Stimulated activated CD8-positive, alpha-beta memory T cell treated with anti-CD3 and anti-CD28 coated beads, Interleukin-15, amount 100 ng/mL, for 4 hours (primary cell): ENCODE results near the gene PNPLA5.
"Not testable (repeated sequence)": the region's sequence is repeated elsewhere in the genome, so short reads cannot be mapped to it uniquely, and the experiment has no call there.

Experiments
- DNase-seq, 2 donors: peaks; one replicate each; pipeline ENCODE4 v3.0.0-alpha.2; 2020; ENCODE audit warnings: low read depth in 2 of 2

Gene PNPLA5, protein sequence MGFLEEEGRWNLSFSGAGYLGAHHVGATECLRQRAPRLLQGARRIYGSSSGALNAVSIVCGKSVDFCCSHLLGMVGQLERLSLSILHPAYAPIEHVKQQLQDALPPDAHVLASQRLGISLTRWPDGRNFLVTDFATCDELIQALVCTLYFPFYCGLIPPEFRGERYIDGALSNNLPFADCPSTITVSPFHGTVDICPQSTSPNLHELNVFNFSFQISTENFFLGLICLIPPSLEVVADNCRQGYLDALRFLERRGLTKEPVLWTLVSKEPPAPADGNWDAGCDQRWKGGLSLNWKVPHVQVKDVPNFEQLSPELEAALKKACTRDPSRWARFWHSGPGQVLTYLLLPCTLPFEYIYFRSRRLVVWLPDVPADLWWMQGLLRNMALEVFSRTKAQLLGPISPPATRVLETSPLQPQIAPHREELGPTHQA

DNA sequence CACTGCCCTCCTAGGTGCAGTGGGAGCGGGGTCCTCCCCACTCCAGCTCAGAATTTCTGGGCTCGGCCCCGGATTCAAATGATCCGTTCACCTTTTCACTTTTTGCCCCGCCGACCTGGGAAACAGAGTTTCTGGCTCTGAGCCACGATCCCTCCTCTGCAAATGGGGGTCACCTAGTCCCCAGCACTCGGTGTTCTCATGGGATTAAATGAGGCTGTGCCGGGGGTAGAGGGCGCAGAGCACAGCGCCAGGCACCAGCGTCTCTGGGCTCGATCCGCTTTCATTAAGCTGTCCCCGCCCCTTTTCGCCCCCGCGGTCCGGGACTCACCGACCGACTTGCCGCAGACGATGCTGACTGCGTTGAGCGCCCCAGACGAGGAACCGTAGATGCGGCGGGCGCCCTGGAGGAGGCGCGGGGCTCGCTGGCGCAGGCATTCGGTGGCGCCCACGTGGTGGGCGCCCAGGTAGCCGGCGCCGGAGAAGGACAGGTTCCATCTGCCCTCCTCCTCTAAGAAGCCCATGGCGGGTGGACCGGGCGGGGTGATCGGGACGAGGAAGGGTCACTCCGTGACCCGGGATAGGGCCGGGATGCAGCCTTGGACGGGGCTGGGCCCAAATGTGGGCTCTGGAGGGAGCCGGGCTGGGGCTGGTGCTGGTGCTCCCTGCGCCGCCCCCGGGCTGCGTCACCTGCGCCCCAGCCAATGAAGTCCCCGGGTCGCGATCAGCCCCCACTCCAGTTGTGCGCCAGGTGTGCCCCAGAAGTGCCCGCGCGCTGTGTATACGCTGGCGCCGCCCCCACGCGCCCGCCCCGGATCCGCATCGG lies at the start of gene PNPLA5:
Gene PNPLA5 (minus strand): TSS at position 654 of the 823 bp plus-strand sequence. CDS start 133 bp downstream, at position 521.
- no peak for DNase-seq

DNA sequence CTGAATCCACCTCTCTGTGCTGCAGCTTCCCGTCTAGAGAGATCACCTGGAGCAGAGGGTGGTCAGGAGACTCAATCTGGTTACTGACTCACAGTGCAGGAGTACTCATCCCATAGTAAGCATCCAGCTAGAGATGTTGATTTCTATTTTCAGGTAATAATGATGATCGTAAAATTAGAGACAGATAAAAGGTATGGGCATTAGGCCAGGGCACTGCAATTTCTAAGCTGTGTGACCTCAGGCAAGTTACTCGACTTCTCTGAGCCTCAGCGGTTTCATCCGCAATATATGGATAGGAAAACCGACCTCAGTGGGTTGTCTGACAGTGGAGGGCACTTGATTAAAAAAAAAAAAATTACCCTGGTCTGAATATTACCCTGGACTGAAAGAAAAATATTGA lies 49.6 kb upstream of the PNPLA5 start:
- no peak for DNase-seq

DNA sequence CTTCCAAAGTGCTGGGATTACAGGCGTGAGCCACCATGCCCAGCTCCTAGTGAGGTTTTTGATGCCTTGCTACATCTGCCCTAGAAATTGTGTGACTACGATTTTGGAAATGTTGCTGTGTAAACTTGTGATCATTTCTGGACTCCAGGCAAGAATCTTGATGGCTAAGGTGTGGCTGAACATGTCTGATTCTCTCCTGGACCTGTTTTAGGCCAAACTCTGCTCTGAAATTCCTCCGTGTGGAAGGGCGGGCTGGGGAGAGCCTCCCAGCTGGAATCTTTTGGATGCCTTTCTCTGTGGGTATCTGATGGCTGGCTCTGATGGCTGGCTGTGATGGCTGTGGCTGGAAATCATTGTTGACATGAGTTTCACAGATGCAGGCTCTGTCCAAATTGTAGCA lies 40.0 kb upstream of the PNPLA5 start:
- DNase-seq, result no peak

GRCh38 chr22:43928908-43929307 lies 37.1 kb upstream of the PNPLA5 start:
- DNase-seq, result no peak

DNA sequence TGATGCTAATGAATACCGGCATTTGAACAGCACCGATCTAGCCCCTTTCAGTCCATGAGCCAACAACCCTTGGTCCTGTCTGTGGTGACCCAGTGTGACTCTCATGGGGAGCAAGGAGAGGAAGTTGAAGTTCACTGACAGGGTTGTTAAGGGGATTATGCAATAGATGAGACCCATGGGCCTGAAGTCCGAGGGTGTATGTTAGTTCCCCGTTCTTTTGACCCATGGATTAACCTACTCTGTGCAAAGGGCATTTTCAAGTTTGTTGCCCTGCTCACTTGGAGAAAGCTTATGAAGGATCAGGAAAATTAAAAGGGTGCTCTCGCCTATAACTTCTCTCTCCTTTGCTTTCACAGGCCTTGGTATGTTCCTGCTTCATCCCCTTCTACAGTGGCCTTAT lies 36.7 kb upstream of the PNPLA5 start:
- DNase-seq, result no peak

DNA sequence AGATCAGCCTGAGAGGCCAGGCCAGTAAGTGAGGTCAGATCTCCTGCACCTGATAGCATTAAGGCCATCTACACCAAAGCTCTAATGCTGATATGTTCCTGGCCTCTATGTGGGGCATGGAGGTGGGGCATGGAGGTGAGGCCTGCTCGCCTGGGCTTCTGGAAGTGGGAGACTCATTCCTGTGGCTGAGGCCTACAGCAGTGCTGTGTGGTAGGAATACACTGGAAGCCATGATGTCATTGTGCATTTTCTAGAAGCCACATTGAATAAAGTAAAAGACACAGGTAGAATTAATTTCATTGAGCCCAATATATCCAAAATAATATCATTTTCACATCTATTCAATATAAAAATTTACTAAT lies 34.5 kb upstream of the PNPLA5 start:
- DNase-seq, result no peak

DNA sequence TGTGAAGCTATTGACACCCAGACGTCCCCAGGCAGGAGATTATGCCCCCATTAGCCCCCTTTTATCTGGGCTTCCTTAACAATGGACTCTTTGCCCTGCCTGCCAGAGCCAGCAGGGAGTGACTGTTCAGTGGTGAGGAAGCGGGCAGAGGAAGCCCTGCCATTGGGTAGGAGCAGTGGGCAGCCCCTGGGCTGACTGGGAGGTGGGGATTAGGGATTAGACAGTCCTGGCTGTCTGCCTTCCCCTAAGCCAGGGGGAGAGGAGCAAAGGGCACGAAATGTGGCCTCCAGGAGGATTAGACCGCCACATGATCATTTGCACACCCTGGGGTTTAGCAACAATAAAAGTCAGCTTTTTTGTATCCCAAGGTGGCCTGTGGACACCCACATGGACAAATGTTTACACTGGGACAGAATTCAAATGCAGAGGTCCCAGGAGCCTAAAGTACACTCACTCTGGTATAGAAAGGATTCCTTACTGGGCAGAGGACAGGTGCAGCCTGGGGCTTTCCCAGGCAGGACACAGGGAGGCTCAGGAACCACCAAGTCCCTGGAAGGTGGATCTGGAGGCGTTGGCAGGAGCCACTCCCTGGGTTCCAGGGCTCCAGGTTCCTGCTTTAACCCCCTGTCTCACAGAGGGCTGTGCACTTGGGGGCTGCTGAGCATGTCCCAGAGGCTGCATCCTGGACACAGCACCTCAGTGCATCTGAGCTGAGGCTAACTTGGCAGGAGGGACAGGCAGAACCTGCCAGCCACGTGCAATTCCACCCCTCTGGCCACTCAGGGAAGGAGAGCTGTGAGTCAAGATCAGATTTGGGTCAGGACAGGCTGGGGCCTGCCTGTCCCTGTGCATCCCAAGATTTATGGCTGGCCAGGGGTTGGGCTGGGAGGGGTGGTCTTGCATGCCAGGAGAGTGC lies 33.9 kb upstream of the PNPLA5 start:
- DNase-seq, result no peak

DNA sequence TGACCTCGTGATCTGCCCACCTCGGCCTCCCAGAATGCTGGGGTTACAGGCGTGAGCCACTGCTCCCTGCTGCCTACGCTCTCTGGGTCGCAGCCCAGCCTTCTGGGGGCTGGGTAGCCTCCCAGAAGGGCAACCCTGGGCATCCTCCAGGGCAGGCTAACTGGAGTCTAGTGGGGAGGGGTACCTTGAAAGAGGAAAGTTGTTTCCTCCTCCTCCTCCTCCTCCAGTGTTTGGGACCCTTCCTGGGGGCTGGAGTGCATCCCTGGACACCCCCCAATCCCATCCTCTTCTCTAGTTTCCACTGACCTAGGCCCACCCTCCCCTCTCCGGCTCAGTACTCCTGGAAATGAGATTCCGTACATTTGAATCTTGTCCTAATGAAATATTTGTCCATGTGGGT lies 33.1 kb upstream of the PNPLA5 start:
- no peak for DNase-seq

- DNase-seq, result peak; percentile 56 to 63
Measured at GRCh38 chr22:43923631-43924464, 32.0 kb upstream of the PNPLA5 start, which contains the start of gene PNPLA3. Gene PNPLA3 (plus strand): TSS chr22:43923805. CDS start chr22:43923912, 107 bp downstream.

- DNase-seq, result no peak
Measured at GRCh38 chr22:43923191-43923590, 31.4 kb upstream of the PNPLA5 start.

DNA sequence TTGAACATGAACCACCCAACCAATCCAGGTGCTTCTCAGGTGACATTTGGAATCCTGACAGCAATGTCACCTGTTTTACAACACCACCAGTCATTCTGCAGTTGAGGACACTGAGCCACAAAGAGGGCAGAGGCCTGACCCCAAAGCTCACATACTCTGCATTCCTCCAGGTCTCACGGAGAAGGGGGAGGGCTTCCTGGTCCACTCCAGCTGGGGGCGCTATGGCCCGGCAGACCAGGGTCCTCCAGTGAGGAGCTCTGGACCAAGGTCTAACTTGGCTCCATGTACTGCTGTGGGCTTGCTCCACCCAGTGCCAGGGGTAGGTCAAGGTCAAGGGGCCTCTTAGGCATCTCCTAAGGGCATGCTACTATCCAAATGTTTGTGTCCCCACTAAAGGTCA lies 30.3 kb upstream of the PNPLA5 start:
- no peak for DNase-seq

- no peak for DNase-seq
Measured at GRCh38 chr22:43921370-43921769, 29.6 kb upstream of the PNPLA5 start.

GRCh38 chr22:43919106-43919973 lies 27.5 kb upstream of the PNPLA5 start:
- DNase-seq, result no peak

- DNase-seq, result no peak
Measured at GRCh38 chr22:43917521-43917920, 25.7 kb upstream of the PNPLA5 start.

DNA sequence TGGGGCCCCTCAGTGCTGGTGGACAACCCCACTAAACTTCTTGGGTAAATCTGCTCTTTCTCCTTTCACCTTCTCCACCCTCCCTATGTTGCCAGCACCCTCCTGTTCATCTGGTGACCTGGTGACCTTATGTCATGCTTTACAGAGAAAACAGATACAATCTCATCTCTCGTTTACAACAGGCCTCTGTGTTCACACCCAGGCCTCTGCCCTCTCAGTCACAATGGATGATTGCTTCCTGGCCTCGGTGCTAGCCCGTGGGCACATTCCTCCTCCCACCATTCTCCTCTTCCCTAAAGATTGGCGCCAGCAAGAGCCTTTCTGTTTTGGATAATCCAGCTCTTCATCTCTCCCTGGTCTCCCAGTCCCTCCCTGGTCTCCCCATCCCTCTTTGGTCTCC lies 19.5 kb upstream of the PNPLA5 start:
- no peak for DNase-seq

GRCh38 chr22:43910178-43910695 lies 18.4 kb upstream of the PNPLA5 start:
- DNase-seq, result no peak

DNA sequence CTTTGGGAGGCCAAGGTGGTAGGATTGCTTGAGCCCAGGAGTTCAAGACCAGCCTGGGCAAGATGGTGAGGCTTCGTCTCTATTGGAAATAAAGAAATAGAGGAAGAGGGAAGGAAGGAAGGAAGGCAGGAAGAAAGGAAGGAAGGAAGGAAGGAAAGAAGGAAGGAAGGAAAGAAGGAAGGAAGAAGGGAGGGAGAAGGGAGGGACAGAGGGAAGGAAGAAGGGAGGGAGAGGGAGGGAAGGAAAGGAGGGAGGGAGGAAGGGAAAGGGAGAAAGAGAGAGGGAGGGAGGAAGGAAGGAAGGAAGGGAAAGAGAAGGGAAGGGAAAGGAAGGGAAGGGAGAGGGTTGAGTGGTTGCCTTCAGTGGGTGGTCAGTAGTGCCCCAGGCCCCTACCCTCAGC lies 17.9 kb upstream of the PNPLA5 start:
- no peak for DNase-seq

DNA sequence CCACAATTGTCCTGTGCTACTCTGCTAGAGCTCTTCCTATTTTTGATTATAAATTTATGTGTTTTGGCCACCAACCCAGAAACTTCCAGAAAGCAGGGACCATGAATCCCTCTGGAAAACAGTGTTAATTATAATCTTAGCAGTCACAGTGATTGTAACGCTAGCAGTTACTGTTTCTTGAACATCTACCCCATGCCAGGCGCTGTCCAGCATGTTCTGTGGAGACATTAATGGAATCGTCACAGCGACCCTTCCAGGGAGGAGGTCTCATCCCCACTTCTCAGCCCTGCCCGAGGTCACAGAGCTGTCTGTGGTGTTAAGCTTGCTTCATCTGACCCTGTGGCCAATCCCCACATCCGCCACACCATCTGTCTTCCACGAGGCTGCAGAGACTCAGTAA lies 13.9 kb upstream of the PNPLA5 start:
- no peak for DNase-seq

- DNase-seq, result not testable (repeated sequence)
Measured at GRCh38 chr22:43904412-43904811, 12.6 kb upstream of the PNPLA5 start.

DNA sequence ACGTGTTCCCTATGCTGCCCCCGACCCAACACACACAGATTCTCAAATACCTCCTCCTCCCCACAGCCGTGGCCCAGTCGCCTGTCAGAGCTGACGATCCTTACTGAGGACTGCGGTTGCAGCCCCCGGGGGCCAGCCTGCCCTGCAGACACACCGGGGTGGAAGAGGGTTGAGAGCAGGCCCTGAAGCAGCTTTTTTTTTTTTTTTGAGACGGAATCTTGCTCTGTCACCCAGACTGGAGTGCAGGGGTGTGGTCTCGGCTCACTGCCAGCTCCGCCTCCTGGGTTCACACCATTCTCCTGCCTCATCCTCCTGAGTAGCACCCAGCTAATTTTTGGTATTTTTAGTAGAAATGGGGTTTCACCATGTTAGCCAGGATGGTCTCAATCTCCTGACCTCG lies 11.2 kb upstream of the PNPLA5 start:
- not testable (repeated sequence) for DNase-seq
